ENCODE results near the gene GPR137B.
A peak's percentile ranks its signal among the peaks of the same experiment; 100 is the strongest.

GPR137B gene

GRCh38 chr1:236117710-236118109, 24.6 kb upstream of the GPR137B start:
- H3K4me3 ChIP-seq (ENCODE audit: low read length), result no peak overlapping the region
- no peak for TF ChIP-seq CTCF (conservative IDR thresholded peaks at IDR 0.05; ENCODE audit: low read depth, low read length)

GRCh38 chr1:236119943-236120484, 22.3 kb upstream of the GPR137B start:
- no peak for TF ChIP-seq CTCF (conservative IDR thresholded peaks at IDR 0.05; ENCODE audit: low read depth, low read length)
- DNase-seq (ENCODE audit: low read depth), result no peak
- no peak overlapping the region for H3K4me3 ChIP-seq (ENCODE audit: low read length)

More at GRCh38 chr1:236117710-236118109, 24.6 kb upstream of the GPR137B start:
- no peak for DNase-seq (ENCODE audit: low read depth)

- H3K4me3 ChIP-seq (ENCODE audit: low read length), result no peak overlapping the region
- TF ChIP-seq CTCF (conservative IDR thresholded peaks at IDR 0.05; ENCODE audit: low read depth, low read length), result no peak
- DNase-seq (ENCODE audit: low read depth), result no peak
Measured at GRCh38 chr1:236120721-236121153, 21.6 kb upstream of the GPR137B start.

GRCh38 chr1:236122176-236122575, 20.2 kb upstream of the GPR137B start:
- TF ChIP-seq CTCF (conservative IDR thresholded peaks at IDR 0.05; ENCODE audit: low read depth, low read length), result no peak
- DNase-seq (ENCODE audit: low read depth), result no peak

GRCh38 chr1:236123563-236123962, 18.8 kb upstream of the GPR137B start:
- no peak for TF ChIP-seq CTCF (conservative IDR thresholded peaks at IDR 0.05; ENCODE audit: low read depth, low read length)
- no peak for DNase-seq (ENCODE audit: low read depth)
- no peak overlapping the region for H3K4me3 ChIP-seq (ENCODE audit: low read length)

More at GRCh38 chr1:236122176-236122575, 20.2 kb upstream of the GPR137B start:
- H3K4me3 ChIP-seq (ENCODE audit: low read length), result no peak overlapping the region

- H3K4me3 ChIP-seq (ENCODE audit: low read length), result no peak overlapping the region
- peak; percentile 19 for TF ChIP-seq CTCF (conservative IDR thresholded peaks at IDR 0.05; ENCODE audit: low read depth, low read length)
- no peak for DNase-seq (ENCODE audit: low read depth)
Measured at GRCh38 chr1:236124965-236125364, 17.4 kb upstream of the GPR137B start.

- DNase-seq (ENCODE audit: low read depth), result no peak
- H3K4me3 ChIP-seq (ENCODE audit: low read length), result no peak overlapping the region
- TF ChIP-seq CTCF (conservative IDR thresholded peaks at IDR 0.05; ENCODE audit: low read depth, low read length), result no peak
Measured at GRCh38 chr1:236127045-236127444, 15.3 kb upstream of the GPR137B start.

Measured in retinal pigment epithelial cell (primary cell).